HEK293T (cell line): ENCODE data around the gene CLASP2.

Source experiments
- ARNT ChIP-seq: fragments of 450-650 bp; IDR thresholded peaks from 2 replicates; pipeline ENCODE4 v1.6.1; 2017; ENCODE audit warnings: mild to moderate bottlenecking
- BHLHE40 ChIP-seq: fragments of 450-650 bp; IDR thresholded peaks from 2 replicates; pipeline ENCODE4 v1.6.1; 2016; ENCODE audit warnings: mild to moderate bottlenecking, moderate library complexity, borderline replicate concordance
- ELF4 ChIP-seq: fragments of 450-650 bp; IDR thresholded peaks from 2 replicates; pipeline ENCODE4 v1.6.1; 2017; ENCODE audit warnings: antibody characterized with exemption
- FOXA1 ChIP-seq: fragments of 450-650 bp; IDR thresholded peaks from 2 replicates; pipeline ENCODE4 v1.6.1; 2016; ENCODE audit warnings: mild to moderate bottlenecking
- FOXM1 ChIP-seq: fragments of 450-650 bp; IDR thresholded peaks from 2 replicates; pipeline ENCODE4 v1.6.1; 2017; ENCODE audit warnings: mild to moderate bottlenecking, borderline replicate concordance
- HDGF ChIP-seq: fragments of 450-650 bp; IDR thresholded peaks from 2 replicates; pipeline ENCODE4 v1.6.1; 2017; ENCODE audit warnings: antibody characterized with exemption, borderline replicate concordance
- L3MBTL2 ChIP-seq: fragments of 450-650 bp; conservative IDR thresholded peaks from 2 replicates; pipeline ENCODE4 v1.6.1; 2016; ENCODE audit warnings: mild to moderate bottlenecking
- LEF1 ChIP-seq: fragments of 450-650 bp; IDR thresholded peaks from 2 replicates; pipeline ENCODE4 v1.6.1; 2017; ENCODE audit warnings: mild to moderate bottlenecking, borderline replicate concordance
- NFRKB ChIP-seq: fragments of 450-650 bp; IDR thresholded peaks from 2 replicates; pipeline ENCODE4 v1.6.1; 2016; ENCODE audit warnings: mild to moderate bottlenecking, moderate library complexity
- SP1 ChIP-seq: fragments of 450-650 bp; IDR thresholded peaks from 2 replicates; pipeline ENCODE4 v1.6.1; 2017
- SUZ12 ChIP-seq: fragments of 450-650 bp; IDR thresholded peaks from 2 replicates; pipeline ENCODE4 v1.6.1; 2016; ENCODE audit warnings: mild to moderate bottlenecking
- ZNF384 ChIP-seq: fragments of 450-650 bp; IDR thresholded peaks from 2 replicates; pipeline ENCODE4 v1.6.1; 2016
- TF ChIP-seq, protein P1 (sequence below): fragments of 450-650 bp; IDR thresholded peaks from 2 replicates; pipeline ENCODE4 v1.6.1; 2016

- TF ChIP-seq HDGF (no peak), BHLHE40 (no peak), FOXA1 (no peak), FOXM1 (no peak), ARNT (no peak), ZNF384 (no peak), NFRKB (no peak), LEF1 (no peak), SP1 (no peak), L3MBTL2 (no peak), SUZ12 (no peak), ELF4 (no peak)
- TF ChIP-seq, protein P1, sequence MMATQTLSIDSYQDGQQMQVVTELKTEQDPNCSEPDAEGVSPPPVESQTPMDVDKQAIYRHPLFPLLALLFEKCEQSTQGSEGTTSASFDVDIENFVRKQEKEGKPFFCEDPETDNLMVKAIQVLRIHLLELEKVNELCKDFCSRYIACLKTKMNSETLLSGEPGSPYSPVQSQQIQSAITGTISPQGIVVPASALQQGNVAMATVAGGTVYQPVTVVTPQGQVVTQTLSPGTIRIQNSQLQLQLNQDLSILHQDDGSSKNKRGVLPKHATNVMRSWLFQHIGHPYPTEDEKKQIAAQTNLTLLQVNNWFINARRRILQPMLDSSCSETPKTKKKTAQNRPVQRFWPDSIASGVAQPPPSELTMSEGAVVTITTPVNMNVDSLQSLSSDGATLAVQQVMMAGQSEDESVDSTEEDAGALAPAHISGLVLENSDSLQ, result no peak
Observed at GRCh38 chr3:33557279-33557678, 160.8 kb downstream of the CLASP2 start.
